ENCODE results near the gene SEMA4D.

Gene SEMA4D

DNA sequence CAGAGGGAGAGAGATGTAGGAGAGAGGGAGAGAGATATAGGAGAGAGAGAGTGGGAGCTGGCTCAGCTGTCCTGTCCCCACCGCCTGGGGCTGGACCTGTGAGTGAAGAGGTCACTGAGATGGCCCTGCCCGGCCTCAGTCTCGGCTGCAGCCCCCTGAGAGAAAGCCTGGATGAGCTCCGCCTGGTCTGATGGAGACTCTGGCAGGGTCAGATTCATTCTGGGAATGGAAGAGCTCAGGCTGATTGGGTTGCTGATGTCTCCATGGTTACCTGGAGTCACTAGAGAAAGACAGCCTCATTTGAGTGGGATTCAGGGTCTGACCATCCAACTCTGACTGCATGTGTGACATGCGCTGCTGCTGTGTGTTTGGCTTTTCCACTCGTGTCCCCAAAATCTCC is 27.1 kb upstream of the SEMA4D start:
- H3K4me3 ChIP-seq (ENCODE audit: low read length, poor library complexity, severe bottlenecking): no peak overlapping the region
- H3K27me3 ChIP-seq (ENCODE audit: insufficient read depth, low read length, poor library complexity, severe bottlenecking): no peaks in the 10 kb centered on the region
- peaks cover 97% of the 10 kb centered on the region for H3K4me1 ChIP-seq (ENCODE audit: insufficient read depth, low read length, poor library complexity, severe bottlenecking)
- H3K36me3 ChIP-seq (ENCODE audit: insufficient read depth, low read length): no peaks in the 10 kb centered on the region
- no peaks in the 10 kb centered on the region for H3K9me3 ChIP-seq (ENCODE audit: insufficient read depth, low read depth, low read length)
- H3K9ac ChIP-seq (ENCODE audit: low read depth, low read length, poor library complexity, severe bottlenecking): peak overlapping the region; percentile 78
- no peaks in the 10 kb centered on the region for H3K9me2 ChIP-seq (replicated peaks; ENCODE audit: low read depth, low read length)
- H3K4me2 ChIP-seq (ENCODE audit: low read depth, low read length, poor library complexity, severe bottlenecking): no peak overlapping the region
- no peak overlapping the region for H2AFZ ChIP-seq (ENCODE audit: low read length)
- TF ChIP-seq, protein P1, sequence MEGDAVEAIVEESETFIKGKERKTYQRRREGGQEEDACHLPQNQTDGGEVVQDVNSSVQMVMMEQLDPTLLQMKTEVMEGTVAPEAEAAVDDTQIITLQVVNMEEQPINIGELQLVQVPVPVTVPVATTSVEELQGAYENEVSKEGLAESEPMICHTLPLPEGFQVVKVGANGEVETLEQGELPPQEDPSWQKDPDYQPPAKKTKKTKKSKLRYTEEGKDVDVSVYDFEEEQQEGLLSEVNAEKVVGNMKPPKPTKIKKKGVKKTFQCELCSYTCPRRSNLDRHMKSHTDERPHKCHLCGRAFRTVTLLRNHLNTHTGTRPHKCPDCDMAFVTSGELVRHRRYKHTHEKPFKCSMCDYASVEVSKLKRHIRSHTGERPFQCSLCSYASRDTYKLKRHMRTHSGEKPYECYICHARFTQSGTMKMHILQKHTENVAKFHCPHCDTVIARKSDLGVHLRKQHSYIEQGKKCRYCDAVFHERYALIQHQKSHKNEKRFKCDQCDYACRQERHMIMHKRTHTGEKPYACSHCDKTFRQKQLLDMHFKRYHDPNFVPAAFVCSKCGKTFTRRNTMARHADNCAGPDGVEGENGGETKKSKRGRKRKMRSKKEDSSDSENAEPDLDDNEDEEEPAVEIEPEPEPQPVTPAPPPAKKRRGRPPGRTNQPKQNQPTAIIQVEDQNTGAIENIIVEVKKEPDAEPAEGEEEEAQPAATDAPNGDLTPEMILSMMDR (conservative IDR thresholded peaks at IDR 0.05; ENCODE audit: low read length): no peak
- TF ChIP-seq EZH2phosphoT487 (IDR thresholded peaks at IDR 0.05; ENCODE audit: borderline replicate concordance): no peak
- H3K79me2 ChIP-seq (ENCODE audit: insufficient read depth, low read length): peaks cover 38% of the 10 kb centered on the region
- H3F3A ChIP-seq (ENCODE audit: low read depth): peaks cover 26% of the 10 kb centered on the region
- no peaks in the 10 kb centered on the region for H4K20me1 ChIP-seq (ENCODE audit: insufficient read depth, low read length, poor library complexity, severe bottlenecking)

- peaks cover 97% of the 10 kb centered on the region for H3K4me1 ChIP-seq (ENCODE audit: insufficient read depth, low read length, poor library complexity, severe bottlenecking)
- H3K9ac ChIP-seq (ENCODE audit: low read depth, low read length, poor library complexity, severe bottlenecking): peak overlapping the region; percentile 78
- H3K36me3 ChIP-seq (ENCODE audit: insufficient read depth, low read length): no peaks in the 10 kb centered on the region
- peaks cover 40% of the 10 kb centered on the region for H3K79me2 ChIP-seq (ENCODE audit: insufficient read depth, low read length)
- no peak overlapping the region for H3K4me3 ChIP-seq (ENCODE audit: low read length, poor library complexity, severe bottlenecking)
- H2AFZ ChIP-seq (ENCODE audit: low read length): no peak overlapping the region
- H3K4me2 ChIP-seq (ENCODE audit: low read depth, low read length, poor library complexity, severe bottlenecking): peak overlapping the region; percentile 79
- peaks cover 17% of the 10 kb centered on the region for H3F3A ChIP-seq (ENCODE audit: low read depth)
- no peaks in the 10 kb centered on the region for H3K9me2 ChIP-seq (replicated peaks; ENCODE audit: low read depth, low read length)
- no peaks in the 10 kb centered on the region for H3K9me3 ChIP-seq (ENCODE audit: insufficient read depth, low read depth, low read length)
- H3K27me3 ChIP-seq (ENCODE audit: insufficient read depth, low read length, poor library complexity, severe bottlenecking): no peaks in the 10 kb centered on the region
- TF ChIP-seq, protein P1 (conservative IDR thresholded peaks at IDR 0.05; ENCODE audit: low read length): no peak
- no peak for TF ChIP-seq EZH2phosphoT487 (IDR thresholded peaks at IDR 0.05; ENCODE audit: borderline replicate concordance)
- no peaks in the 10 kb centered on the region for H4K20me1 ChIP-seq (ENCODE audit: insufficient read depth, low read length, poor library complexity, severe bottlenecking)
Measured at GRCh38 chr9:89523948-89524347, 26.0 kb upstream of the SEMA4D start.

DNA sequence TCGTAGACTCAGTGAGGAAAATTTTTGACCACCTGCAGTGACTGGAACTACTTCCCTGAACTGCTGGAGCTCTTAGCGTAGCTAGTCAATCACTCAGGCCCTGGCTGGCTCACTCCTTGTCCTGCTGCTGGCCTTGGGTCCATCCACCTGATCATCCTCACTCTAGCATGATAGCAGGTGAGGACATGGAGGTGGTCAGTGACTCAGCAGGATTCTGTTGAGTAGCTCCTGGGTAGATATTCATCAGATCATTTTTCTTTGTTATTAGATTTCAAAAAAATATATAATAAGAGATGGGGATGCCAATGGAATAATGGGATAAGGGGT is 25.0 kb upstream of the SEMA4D start:
- H3K9me3 ChIP-seq (ENCODE audit: insufficient read depth, low read depth, low read length): no peaks in the 10 kb centered on the region
- peak overlapping the region; percentile 79 for H3K4me2 ChIP-seq (ENCODE audit: low read depth, low read length, poor library complexity, severe bottlenecking)
- H3K9ac ChIP-seq (ENCODE audit: low read depth, low read length, poor library complexity, severe bottlenecking): peak overlapping the region; percentile 78
- H3K4me3 ChIP-seq (ENCODE audit: low read length, poor library complexity, severe bottlenecking): peak overlapping the region; percentile 65
- H2AFZ ChIP-seq (ENCODE audit: low read length): no peak overlapping the region
- H3K4me1 ChIP-seq (ENCODE audit: insufficient read depth, low read length, poor library complexity, severe bottlenecking): peaks cover 97% of the 10 kb centered on the region
- H3K79me2 ChIP-seq (ENCODE audit: insufficient read depth, low read length): peaks cover 35% of the 10 kb centered on the region
- peaks cover 16% of the 10 kb centered on the region; the same call in 1 of the 2 replicates for H3F3A ChIP-seq (ENCODE audit: low read depth)
- H3K27me3 ChIP-seq (ENCODE audit: insufficient read depth, low read length, poor library complexity, severe bottlenecking): no peaks in the 10 kb centered on the region
- H3K9me2 ChIP-seq (replicated peaks; ENCODE audit: low read depth, low read length): no peaks in the 10 kb centered on the region
- H4K20me1 ChIP-seq (ENCODE audit: insufficient read depth, low read length, poor library complexity, severe bottlenecking): no peaks in the 10 kb centered on the region
- H3K36me3 ChIP-seq (ENCODE audit: insufficient read depth, low read length): no peaks in the 10 kb centered on the region
- no peak for TF ChIP-seq EZH2phosphoT487 (IDR thresholded peaks at IDR 0.05; ENCODE audit: borderline replicate concordance)
- TF ChIP-seq, protein P1 (conservative IDR thresholded peaks at IDR 0.05; ENCODE audit: low read length): no peak
